HG03060 (cell line): ENCODE data around the gene GRIA3.

Experiments
- ATAC-seq: cut with Tn5 transposase; IDR thresholded peaks from one replicate; pipeline ENCODE4 v1.9.1; 2021; ENCODE audit warnings: low read depth, moderate number of reproducible peaks; ENCODE audit not compliant: unreplicated experiment

The GRIA3 gene

DNA sequence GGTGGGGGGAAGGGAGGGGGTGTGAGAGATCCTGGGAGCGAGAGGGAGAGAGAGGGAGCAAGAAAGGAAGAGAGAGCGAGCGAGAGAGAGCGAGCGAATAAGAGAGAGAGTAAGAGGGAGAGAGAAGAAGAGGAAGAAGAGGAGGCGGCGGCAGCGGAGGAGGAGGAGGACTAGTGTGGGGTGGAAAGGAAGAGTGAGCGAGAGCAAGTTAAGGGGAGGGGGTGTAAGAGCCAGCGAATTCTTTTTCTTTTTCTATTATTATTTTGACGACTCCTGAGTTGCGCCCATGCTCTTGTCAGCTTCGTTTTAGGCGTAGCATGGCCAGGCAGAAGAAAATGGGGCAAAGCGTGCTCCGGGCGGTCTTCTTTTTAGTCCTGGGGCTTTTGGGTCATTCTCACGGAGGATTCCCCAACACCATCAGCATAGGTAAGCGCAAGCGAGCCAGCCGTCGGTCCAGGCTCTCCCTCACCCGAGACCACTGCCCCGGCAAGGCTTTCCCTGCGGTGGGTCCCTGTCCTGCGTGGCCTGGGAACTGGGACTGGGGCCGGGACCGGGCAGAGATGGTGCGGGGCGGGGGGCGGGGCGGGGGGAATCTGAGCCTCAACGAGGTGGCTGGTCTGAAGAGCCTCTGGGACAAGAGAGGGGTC is at the start of gene GRIA3:
Gene GRIA3, plus strand, starts transcription at position 60 of the 647 bp plus-strand sequence. Its CDS starts 258 bp downstream, at position 318.
- no peak for ATAC-seq

DNA sequence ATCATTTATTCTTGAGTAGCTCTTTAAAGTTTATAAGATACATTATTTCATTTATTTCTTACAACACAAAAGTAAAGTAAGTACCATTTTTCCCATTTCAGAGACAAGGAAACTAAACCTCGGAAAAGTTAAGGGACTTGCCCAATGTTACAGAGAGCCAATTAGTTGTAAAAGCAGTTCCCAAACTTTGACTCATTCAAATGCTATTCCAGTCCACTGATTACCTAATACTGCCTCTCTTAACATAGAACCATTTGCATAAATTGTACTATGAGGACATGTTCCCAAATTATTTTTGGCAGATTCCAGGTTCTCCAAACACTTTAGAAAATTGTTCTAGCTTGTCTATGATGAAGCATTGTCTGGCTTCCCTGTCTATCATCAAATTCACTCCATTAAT is 45.6 kb upstream of the GRIA3 start:
- ATAC-seq = no peak

DNA sequence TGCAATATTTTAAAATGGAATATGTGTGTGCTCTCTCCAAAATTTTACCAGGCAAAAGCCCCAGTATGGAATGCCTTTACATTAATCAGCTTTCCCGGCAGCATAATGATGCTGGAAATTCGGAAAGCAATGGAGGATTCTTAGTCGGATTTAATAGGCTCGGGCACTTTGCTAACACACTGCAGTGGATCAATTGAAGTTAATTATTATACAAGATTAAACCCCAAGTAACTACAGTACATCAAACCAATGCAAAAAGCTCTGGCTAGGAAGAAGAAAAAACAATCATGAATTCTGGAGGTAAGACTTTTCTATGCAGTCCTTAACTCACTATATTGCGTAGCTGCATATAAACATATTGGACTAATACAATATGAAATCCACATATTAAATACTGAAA is 43.6 kb upstream of the GRIA3 start:
- ATAC-seq = no peak

- no peak for ATAC-seq
Measured at GRCh38 chrX:123140904-123141303, 43.2 kb upstream of the GRIA3 start.

DNA sequence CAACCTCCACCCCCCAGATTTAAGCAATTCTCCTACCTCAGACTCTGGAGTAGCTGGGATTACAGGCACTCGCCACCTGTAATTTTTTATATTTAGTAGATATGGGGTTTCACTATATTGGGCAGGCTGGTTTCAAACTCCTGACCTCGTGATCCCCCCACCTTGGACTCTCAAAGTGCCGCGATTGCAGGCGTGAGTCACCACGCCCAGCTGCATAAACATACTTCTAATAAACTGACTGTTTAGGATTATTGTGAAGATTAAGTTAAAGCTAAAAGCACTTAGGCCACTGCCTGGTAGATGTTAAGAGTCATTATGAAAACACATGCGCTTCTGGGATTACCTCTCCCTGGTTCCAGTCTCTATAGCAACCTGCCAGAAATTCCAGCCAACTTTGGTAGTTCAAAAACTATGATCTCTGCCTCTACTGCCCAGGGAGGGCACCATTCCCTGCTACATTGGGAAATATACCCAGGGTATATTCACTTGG is 30.2 kb upstream of the GRIA3 start:
- ATAC-seq = no peak

- ATAC-seq = no peak
Measured at GRCh38 chrX:123155327-123155726, 28.8 kb upstream of the GRIA3 start.

- ATAC-seq = no peak
Measured at GRCh38 chrX:123157586-123157985, 26.5 kb upstream of the GRIA3 start.

- no peak for ATAC-seq
Measured at GRCh38 chrX:123159403-123159802, 24.7 kb upstream of the GRIA3 start.

- ATAC-seq = no peak
Measured at GRCh38 chrX:123167621-123168020, 16.5 kb upstream of the GRIA3 start.

DNA sequence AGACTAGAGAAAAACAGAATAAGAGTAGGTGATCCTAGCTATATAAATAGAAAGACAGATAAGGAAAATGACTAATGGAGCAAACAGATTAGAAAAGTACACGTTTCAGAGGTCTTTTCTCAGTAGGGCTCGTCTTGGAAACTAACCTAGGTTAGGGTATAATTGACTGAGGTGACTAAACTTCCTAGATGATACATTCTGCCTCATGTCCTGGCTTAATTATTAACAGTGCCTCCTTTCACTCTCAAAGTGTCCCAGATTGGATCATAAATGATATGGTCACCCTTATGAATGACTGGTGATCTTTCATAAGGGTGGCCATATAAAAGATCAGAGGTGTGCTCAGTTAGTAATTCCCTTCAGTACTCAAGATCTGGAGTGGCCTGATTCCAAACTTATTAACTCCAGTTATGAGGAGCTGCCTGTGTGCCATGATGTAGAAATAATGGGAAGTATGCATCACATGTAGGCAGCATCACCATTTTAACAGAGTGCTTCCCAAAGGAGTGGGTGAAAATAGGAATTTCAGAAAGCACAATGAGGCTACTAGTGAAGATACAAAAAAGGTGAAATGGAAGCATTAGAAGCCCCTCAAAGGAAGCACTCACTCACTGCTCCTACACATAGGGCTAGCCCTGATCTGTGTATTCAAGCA is 14.7 kb upstream of the GRIA3 start:
- ATAC-seq = no peak

GRCh38 chrX:123170546-123170945 is 13.5 kb upstream of the GRIA3 start:
- no peak for ATAC-seq

DNA sequence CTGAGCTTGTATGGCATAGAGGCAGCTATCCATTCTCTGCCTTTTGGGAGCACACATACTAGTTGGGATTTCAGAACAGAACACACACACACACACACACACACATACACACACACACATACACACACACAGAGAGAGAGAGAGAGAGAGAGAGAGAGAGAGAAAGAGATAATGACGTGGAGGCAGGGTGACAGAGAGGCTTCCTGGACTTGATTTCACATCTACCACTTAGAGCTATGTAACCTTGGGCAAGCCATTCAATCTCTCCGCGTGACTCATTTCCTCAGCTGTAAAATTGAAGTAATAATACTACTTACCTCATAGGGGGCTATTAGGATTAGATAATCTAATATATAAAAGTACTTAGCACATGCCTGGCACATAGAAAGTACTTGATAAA is 12.3 kb upstream of the GRIA3 start:
- no peak for ATAC-seq

GRCh38 chrX:123172869-123173268 is 11.2 kb upstream of the GRIA3 start:
- ATAC-seq = no peak

DNA sequence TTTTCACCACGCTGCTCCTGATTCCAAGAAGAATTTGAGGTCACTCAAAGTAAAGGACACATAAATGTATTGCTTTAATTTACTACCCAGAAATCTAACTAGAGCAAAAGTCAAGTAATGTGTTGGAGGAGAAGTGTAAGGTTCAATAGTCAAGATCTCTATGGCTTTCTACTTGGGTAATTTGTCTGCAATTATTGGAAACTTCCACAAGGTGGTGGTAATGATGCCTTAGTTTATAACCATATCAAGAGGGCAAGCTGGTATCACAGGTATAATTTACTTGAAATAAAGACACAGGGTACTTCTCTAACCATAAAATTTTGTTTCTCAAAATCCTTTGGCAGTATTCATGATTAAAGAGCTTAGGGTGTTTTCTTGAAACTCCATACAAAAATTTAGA is 10.2 kb upstream of the GRIA3 start:
- no peak for ATAC-seq

- ATAC-seq = no peak
Measured at GRCh38 chrX:123175366-123176122, 8.5 kb upstream of the GRIA3 start.

- ATAC-seq = no peak
Measured at GRCh38 chrX:123181233-123181914, 2.7 kb upstream of the GRIA3 start.

- ATAC-seq = no peak
Measured at GRCh38 chrX:123184866-123185276, 793 bp downstream of the GRIA3 start.

DNA sequence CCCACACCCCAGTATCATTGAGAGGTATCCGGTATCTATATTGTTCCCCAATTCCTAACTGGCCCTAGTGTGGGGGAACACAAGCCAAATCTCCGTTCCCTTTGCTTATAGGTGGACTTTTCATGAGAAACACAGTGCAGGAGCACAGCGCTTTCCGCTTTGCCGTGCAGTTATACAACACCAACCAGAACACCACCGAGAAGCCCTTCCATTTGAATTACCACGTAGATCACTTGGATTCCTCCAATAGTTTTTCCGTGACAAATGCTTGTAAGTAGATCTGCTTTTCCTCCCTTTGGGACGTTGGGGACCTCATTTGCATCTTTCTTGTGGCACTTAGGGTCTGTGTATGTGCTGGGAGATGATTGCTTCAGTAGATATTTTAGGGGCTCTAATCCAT is 1.6 kb downstream of the GRIA3 start:
- ATAC-seq = no peak

DNA sequence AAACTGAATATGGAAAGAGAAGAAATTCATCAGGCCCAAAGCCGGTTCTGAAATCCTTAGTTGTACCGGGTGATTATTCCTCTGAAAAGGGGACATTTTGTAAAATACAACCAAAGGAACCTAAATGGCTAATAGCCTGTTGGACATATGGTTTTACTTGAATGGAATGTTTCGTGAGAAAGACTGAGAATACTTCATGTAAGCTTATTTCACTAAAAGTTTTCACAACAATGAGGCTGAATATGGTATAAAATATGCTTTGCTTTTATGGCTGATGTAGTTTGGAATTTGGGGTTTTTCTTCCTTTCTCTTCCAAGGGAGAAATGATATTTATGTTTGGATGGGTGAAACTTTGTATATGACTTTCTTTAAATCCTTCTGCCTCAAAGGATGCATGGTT is 2.7 kb downstream of the GRIA3 start:
- no peak for ATAC-seq

- no peak for ATAC-seq
Measured at GRCh38 chrX:123188081-123188480, 4.0 kb downstream of the GRIA3 start.

DNA sequence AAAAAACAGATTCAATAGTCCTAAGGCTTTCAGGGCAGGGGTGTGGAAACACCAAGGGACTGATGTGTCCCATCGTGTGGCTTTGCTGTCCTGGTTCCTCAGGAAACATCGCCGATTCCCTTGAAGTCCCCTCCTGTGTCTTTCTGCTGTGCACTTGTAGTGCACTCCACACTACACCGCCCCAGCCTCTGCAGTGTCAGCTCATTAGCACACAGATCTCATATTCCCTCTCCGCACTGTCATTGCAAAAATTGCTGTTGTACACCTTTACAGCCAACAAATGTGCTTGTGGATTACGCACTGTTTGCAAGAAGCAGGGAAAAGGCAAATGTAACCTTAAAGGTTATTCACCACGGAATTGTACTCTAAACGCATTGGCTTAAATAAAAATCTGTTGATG is 5.3 kb downstream of the GRIA3 start:
- no peak for ATAC-seq
